Subcutaneous abdominal adipose tissue (tissue), 5 donors: ENCODE data around the gene FOXD4L1.
"Not testable (repeated sequence)": the region's sequence is repeated elsewhere in the genome, so short reads cannot be mapped to it uniquely, and the experiment has no call there.

Experiments used
- H3K27ac ChIP-seq: one replicate; pipeline ENCODE4 v1.7.0; 2013; ENCODE audit warnings: low read depth, mild to moderate bottlenecking, inconsistent platforms, low read length, moderate library complexity
- H3K27me3 ChIP-seq, 5 donors: one replicate each; pipeline ENCODE4 v1.7.0; 2013; ENCODE audit warnings: low read length in 5 of 5, inconsistent platforms in 1 of 5; ENCODE audit not compliant: control insufficient read depth in 5 of 5, insufficient read depth in 4 of 5
- H3K36me3 ChIP-seq, 5 donors: one replicate each; pipeline ENCODE4 v1.7.0; 2013; ENCODE audit warnings: low read length in 5 of 5; ENCODE audit not compliant: control insufficient read depth in 5 of 5, insufficient read depth in 5 of 5
- H3K4me1 ChIP-seq, 5 donors: one replicate each; pipeline ENCODE4 v1.7.0; 2013; ENCODE audit warnings: low read length in 5 of 5, mild to moderate bottlenecking in 3 of 5, moderate library complexity in 1 of 5; ENCODE audit not compliant: control insufficient read depth in 5 of 5, insufficient read depth in 5 of 5
- H3K4me3 ChIP-seq, 5 donors: one replicate each; pipeline ENCODE4 v1.7.0; 2013; ENCODE audit warnings: low read length in 5 of 5, low read depth in 1 of 5
- H3K9ac ChIP-seq, 5 donors: one replicate each; pipeline ENCODE4 v1.7.0; 2013; ENCODE audit warnings: low read length in 5 of 5, mild to moderate bottlenecking in 4 of 5, moderate library complexity in 3 of 5
- H3K9me3 ChIP-seq, 5 donors: one replicate each; pipeline ENCODE4 v1.7.0; 2013; ENCODE audit warnings: low read length in 5 of 5; ENCODE audit not compliant: control insufficient read depth in 5 of 5
- donor health status: healthy.
- donor health status: healthy.
- donor health status: healthy.
- donor health status: healthy.
- donor health status: healthy.

FOXD4L1 gene

DNA sequence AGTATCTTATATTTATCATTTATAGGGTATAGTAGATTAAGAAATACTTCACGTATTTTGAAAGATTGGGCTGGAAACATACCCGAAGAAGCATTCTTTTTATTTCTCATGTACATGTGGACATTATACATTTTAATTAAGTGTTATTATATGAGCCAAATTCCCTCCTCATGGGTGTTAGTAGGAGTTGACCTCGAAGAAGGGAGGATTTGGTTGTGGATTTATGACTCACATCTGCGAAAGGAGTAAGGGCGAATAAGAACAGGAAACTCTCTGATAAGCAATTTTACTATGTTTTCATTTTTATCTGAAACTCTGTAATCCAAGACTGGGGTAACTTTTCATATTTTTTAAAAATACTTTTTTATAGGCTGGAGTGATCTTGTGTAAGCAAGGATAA is 23.0 kb downstream of the FOXD4L1 start:
- not testable (repeated sequence) for H3K27me3 ChIP-seq, H3K9ac ChIP-seq, H3K27ac ChIP-seq, H3K36me3 ChIP-seq, H3K4me3 ChIP-seq, H3K4me1 ChIP-seq, H3K9me3 ChIP-seq

DNA sequence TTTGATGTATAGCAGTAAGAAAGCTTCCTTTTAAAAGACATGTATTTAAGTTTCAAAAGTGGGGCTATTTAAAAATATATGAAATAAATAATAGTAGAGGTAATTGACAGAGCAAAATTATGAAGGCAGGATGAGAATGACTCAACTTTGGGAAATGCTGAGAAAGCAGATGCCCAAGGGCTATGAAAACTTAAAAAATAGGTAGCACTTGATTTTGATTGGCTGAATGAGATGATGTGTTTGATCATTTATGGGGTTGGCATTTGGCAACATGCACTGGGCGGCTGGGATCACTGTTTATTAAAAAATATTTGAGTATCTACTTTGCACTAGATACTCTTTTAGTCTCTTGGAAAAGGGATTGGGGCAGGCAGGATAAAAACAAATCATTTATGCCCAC is 26.5 kb downstream of the FOXD4L1 start:
- not testable (repeated sequence) for H3K4me3 ChIP-seq, H3K4me1 ChIP-seq, H3K9ac ChIP-seq, H3K27ac ChIP-seq, H3K9me3 ChIP-seq, H3K27me3 ChIP-seq, H3K36me3 ChIP-seq

DNA sequence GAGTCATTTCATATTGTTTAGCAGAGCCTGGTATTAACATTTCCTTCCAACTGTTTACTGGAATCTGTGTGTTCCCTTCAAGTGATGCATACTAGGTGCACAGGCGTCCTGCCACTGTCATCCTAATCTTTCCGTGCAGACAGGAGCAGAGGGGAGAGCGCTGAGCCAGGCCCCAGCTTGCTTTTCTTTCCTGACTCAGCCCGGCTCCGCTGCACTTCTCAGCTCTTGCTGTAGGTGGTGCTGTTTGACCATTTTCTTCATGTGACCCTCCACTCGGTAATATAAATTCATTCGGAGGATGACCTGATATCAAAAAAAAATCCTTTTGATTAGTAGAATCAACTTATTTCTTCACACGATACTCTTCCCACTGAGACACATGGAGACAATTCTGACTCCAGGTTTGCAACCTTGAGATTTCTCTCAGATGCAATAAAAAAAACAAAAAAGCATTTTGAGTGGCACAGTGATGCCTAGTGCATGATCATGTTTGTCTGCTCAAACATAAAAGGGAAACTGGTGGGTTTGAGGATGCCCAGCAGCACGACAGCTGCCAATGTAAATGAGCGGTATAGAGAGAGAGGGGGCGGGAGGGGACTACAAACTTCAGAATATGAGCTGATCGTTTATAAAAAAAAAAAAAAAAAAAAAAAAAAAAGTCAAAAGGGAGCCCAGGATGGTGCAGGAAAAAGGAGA is 29.0 kb downstream of the FOXD4L1 start:
- H3K4me1 ChIP-seq, H3K9me3 ChIP-seq, H3K27ac ChIP-seq, H3K36me3 ChIP-seq, H3K9ac ChIP-seq, H3K27me3 ChIP-seq, H3K4me3 ChIP-seq: not testable (repeated sequence)

DNA sequence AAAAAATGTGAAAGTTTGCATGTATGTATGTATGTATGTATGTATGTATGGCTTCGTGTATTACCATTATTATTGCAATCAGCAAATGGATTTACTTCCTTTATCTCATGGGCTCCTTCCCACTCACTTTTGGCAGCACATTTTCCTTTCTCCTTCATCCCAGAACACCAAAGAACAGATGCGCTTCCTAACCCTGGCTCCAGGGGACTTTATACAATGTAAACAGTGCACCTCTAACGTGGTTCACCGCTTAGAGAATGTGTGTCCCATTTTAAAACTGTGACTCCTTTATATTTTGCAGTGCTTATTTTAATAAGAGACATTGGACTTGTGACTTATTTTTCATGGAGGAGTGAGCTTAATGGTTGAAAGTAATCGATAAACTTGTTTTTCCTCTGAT is 29.7 kb downstream of the FOXD4L1 start:
- not testable (repeated sequence) for H3K27me3 ChIP-seq, H3K27ac ChIP-seq, H3K9ac ChIP-seq, H3K4me3 ChIP-seq, H3K9me3 ChIP-seq, H3K36me3 ChIP-seq, H3K4me1 ChIP-seq

DNA sequence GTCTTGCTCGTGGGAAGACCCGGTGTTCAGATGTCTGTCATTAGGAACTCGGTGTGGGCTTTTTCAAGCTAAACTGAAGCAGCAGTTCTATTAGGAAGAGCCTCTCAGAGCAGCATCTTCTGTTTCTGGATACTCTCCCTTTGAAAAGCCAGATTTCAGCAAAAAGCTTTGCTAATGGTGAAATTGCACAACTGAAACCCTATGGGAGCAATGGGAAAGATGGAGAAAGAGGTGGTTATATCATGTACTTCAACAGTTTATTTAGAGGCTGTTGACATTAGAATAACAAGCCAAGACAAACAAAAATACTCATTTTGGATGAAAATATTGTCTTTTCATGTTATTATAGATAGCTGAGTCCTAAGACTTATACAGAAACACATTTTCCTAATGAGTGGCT is 30.4 kb downstream of the FOXD4L1 start:
- H3K27me3 ChIP-seq, H3K4me3 ChIP-seq, H3K4me1 ChIP-seq, H3K9me3 ChIP-seq, H3K36me3 ChIP-seq, H3K9ac ChIP-seq, H3K27ac ChIP-seq: not testable (repeated sequence)

DNA sequence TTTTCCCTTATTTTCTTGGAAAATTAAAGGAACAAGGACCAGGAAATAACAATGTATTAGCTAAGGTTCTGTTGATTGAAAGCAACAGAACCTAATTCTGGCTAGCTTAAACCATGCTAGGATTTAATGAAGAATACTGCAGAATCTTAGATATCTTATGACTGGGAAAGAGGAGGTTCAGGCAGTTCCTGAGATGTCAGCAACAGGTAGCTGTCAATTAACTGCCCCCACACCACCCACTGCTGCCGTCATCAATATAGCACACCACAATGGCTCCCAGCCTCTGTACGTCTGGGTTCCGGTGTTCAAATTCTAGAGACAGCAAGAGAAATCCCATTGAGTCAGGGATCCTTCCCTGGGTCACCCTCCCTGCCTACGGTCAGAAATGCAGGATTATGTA is 34.5 kb downstream of the FOXD4L1 start:
- H3K9ac ChIP-seq, H3K4me3 ChIP-seq, H3K4me1 ChIP-seq, H3K9me3 ChIP-seq, H3K27me3 ChIP-seq, H3K36me3 ChIP-seq, H3K27ac ChIP-seq: not testable (repeated sequence)

DNA sequence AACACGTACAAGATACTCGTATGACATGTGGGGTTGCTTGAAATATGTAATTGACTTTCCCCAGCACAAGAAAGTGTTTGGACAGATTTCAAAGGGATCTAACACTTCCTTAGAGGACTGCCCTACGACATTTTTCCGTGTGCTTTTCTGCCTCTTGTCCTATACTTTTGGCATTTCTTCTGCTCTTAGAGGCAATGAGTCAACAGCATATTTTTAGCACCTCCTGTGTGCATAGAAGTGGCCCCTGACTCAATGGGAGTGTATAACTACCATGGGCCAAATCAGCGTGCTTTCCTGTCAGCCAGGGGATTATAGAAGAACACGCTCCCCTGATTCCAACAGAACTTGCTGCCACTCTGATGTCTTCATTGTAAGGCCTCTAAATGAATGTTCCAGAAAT is 38.1 kb downstream of the FOXD4L1 start:
- H3K27me3 ChIP-seq, H3K27ac ChIP-seq, H3K36me3 ChIP-seq, H3K9me3 ChIP-seq, H3K9ac ChIP-seq, H3K4me3 ChIP-seq, H3K4me1 ChIP-seq: not testable (repeated sequence)

DNA sequence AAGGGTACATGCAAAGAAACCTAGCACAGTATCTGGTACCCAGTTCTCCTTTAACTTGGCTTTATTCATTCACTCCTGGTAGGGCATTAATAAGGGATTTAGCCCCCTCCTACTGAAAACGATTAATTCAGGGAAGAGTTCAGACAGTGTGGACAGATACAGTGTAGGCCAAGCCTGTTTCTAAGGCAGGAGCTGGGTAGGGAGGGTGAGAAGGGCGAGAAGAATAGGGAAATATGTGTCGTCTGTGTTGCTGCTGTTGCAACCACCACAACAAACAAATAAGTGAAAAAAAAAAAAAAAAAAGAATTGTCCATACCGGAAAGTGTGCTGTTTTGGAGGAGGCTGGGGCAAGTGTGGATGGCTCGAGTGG is 42.4 kb downstream of the FOXD4L1 start:
- not testable (repeated sequence) for H3K36me3 ChIP-seq, H3K4me1 ChIP-seq, H3K9me3 ChIP-seq, H3K27me3 ChIP-seq, H3K27ac ChIP-seq, H3K9ac ChIP-seq
- H3K4me3 ChIP-seq, result peak overlapping the region in 1 of 5 donors; percentile 60

DNA sequence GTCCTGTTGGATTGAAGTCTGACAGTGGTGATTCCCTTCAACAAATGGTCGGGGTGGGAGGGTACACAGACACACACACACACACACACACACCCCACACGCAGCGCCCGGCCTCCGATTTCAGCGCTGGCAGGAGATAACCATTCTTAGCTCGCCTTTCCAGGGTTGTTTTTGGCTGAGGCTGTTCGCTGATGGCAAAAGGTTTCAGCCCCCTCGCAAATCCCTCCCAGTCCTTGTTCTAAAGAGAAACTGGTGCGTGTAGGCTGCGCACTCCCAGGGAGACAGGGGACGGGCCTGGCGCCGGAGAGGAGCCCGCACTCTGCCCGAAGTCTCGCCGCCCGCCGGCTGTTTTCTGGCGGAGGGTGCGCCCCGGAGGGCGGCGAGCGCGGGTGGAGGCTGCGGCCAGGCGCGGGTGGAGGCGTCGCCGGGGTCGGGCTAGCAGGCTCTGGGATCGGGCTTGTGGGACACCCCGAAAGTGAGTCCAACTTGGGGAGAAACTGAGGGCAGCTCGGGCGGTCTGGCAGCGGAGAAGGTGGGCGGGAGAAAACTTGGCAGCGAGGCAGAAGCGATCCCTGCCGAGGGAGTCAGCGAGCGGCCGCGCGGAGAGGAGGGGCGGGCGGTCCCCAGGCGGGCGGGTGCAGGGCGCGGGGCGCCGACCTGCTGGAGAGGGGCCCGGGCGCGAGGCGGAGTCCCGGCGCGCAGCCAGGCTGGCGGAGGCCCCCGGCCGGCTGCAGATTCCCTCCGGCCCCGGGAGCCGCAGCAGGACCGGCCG is 42.9 kb downstream of the FOXD4L1 start:
- H3K9ac ChIP-seq, result peak overlapping the region in 2 of 5 donors; percentile 46 to 62
- not testable (repeated sequence) for H3K36me3 ChIP-seq, H3K4me1 ChIP-seq, H3K9me3 ChIP-seq, H3K27ac ChIP-seq, H3K27me3 ChIP-seq
- H3K4me3 ChIP-seq, result peak overlapping the region in 4 of 5 donors; percentile 53 to 71 (median 64)

DNA sequence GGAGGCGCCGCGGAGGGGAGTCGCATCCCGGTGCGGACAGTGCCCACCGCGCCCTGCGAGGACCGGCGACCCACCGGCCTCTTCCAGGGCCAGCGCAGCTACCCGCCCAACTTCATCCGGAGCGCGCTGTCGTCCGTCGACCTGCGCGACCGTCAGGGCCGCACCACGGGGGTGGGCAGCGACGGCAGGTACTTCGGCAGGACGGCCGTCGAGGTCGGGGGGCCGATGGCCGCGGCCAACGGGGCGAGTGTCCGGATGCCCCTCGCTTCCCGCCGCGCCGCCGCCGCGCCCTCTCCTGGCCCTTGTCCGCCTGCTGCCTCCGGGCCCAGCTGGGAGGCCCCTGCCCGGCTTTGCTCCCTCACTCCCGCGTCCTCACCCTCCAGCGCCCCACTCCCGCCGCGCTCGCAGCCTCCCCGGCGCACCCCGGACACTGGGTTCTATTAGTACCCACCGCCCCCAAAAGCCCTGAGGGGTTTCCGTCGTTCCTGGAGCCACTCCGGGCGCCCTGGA is 43.6 kb downstream of the FOXD4L1 start:
- not testable (repeated sequence) for H3K27me3 ChIP-seq, H3K9me3 ChIP-seq, H3K4me1 ChIP-seq, H3K36me3 ChIP-seq, H3K9ac ChIP-seq, H3K27ac ChIP-seq
- peak overlapping the region in 4 of 5 donors; percentile 53 to 71 (median 64) for H3K4me3 ChIP-seq
